Right renal cortex interstitium (tissue), 3 donors: ENCODE results near the gene CHST12. TPM values are rescaled to one million over a fixed set of nuclear protein-coding genes. Genes with fewer than 3 reads are reported as not detected.
"Not testable (repeated sequence)": the region's sequence is repeated elsewhere in the genome, so short reads cannot be mapped to it uniquely, and the experiment has no call there.

Source experiments
- DNase-seq, 3 donors: peaks; one replicate each; pipeline ENCODE4 v3.0.0-alpha.2; 2013; ENCODE audit warnings: low read depth in 3 of 3, low spot score in 2 of 3
- polyA plus RNA-seq, 3 donors: library from polyadenylated mRNA; unstranded; fragments of 120-200 nt; gene quantifications; one replicate each; pipeline ENCODE4 v1.2.1, GENCODE V29; 2013; ENCODE audit not compliant: insufficient read length in 3 of 3

CHST12 gene
- polyA plus RNA-seq, 3 donors = 6.8 to 9.8 (median 8.5) TPM

DNA sequence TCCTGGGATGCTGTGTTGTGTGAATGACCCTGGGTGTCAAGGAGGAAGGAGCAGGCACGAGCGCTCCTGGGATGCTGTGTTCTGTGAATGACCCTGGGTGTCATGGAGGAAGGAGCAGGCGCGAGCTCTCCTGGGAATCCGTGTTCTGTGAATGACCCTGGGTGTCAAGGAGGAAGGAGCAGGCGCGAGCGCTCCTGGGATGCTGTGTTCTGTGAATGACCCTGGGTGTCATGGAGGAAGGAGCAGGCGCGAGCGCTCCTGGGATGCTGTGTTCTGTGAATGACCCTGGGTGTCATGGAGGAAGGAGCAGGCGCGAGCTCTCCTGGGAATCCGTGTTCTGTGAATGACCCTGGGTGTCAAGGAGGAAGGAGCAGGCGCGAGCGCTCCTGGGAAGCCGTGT lies 25.9 kb upstream of the CHST12 start:
- not testable (repeated sequence) for DNase-seq

GRCh38 chr7:2378125-2378524 lies 25.3 kb upstream of the CHST12 start:
- not testable (repeated sequence) for DNase-seq

GRCh38 chr7:2379161-2379560 lies 24.2 kb upstream of the CHST12 start:
- DNase-seq = no peak

DNA sequence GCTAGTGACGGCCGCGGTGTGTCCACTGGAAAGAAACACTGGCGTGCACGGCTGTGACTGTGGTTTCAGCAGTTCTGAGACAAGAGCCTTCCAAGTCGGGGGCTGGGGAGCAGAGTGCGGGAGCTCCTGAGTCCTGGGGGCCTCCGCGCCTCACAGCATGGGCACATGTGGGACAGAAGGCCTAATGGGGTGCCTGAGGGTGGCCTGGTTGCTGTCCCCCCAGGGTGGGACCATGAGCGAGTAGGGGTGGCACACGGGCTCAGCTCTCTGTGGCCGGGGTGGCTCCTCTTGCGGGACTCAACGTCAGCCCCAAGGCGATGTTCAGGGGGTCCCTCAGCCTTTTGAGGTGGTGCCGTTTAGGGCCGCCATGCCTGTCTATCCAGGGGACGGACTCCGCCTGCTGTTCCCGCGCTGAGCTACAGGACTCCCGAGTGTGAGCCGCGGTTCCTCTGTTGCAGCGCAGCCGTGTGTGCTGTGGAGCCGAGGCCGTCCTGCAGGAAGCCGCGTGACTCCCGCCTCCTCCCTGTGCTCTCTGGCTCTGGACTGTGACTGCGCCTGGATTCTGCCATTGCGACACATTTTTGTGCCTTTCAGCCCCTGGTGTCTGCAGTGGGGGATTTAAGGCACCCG lies 23.5 kb upstream of the CHST12 start:
- DNase-seq = no peak

- no peak for DNase-seq
Measured at GRCh38 chr7:2380461-2380860, 22.9 kb upstream of the CHST12 start.

GRCh38 chr7:2381227-2381626 lies 22.2 kb upstream of the CHST12 start:
- DNase-seq = no peak

DNA sequence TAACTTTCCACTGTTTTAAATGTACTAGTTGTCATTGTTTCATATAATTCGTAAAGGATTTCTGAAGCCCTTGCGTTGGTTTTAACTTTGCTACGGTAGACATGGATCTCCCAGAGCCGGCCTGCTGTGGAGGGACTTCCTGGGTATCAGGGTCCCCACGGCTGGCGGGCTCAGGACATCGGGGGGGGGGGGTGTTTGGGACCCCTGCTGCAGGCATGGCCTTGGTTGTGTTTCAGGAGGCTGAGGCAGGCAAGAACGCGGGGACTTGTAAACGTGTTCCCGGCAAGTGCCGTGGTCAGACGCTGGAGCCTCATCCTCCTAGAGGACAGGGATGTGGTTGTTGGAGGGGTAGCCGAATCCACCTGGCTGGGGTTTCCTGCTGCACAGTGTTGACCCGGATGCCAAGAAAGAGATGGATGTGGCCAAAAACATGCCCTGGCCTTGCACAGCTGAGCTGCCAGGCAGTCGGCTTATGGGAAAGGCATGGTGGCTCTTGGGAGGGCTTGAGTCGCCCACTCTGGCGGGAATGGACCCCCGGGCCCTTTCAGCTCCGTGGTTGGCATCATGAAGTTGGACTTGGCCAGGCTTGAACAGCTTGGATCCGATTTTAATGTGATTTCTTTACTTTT lies 21.4 kb upstream of the CHST12 start:
- no peak for DNase-seq

- no peak for DNase-seq
Measured at GRCh38 chr7:2383543-2384274, 19.7 kb upstream of the CHST12 start.

- DNase-seq = no peak
Measured at GRCh38 chr7:2384354-2385243, 18.8 kb upstream of the CHST12 start.

DNA sequence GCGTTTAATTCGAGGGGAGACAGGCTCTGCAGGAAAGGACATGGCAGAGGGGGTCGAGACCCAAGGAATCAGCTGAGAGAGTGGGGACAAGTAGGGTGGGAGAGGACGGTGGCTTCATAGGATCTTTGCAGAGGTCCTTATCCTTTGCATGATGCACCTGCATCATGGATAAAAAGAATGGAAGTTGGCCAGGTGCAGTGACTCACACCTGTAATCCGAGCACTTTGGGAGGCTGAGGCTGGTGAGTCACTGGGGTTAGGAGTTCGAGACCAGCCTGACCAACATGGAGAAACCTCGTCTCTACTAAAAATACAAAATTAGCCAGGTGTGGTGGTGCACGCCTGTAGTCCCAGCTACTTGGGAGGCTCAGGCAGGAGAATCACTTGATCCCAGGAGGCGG lies 17.3 kb upstream of the CHST12 start:
- DNase-seq = not testable (repeated sequence)

GRCh38 chr7:2386964-2387669 lies 16.3 kb upstream of the CHST12 start:
- DNase-seq = no peak

DNA sequence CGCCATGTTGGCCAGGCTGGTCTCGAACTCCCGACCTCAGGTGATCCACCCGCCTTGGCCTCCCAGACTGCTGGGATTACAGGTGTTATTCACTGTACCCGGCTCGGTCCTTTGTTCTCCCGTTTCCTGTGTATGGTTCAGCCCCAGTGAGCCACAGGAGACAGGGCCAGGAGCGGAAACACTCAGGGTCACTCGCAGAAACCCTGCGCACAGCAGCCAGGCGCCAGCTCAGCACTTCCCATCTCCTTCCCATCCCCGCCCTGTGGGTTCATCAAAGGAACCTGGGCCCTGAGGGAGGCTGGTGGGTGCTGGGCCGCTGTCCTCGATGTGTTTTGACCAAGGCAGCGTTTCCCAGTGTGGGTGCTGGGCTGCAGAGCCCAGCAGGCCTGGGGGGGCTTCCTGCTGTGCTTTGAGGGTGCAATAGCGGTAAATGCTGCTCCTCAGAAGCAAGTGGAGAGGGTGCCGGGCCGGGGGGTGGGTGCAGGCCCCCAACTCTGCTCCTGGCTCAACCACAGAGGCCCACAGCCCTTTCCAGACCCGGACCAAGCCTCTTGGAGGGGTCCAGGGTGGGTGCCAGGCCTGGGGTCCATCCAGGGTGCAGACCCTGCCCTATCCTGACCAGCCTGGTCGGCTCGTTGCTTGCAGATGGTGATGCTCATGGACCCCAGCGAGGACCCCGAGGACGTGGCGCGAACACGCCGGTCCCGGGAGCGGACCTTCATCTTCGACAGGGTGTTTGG lies 15.3 kb upstream of the CHST12 start:
- DNase-seq = no peak

- no peak for DNase-seq
Measured at GRCh38 chr7:2388637-2388954, 14.8 kb upstream of the CHST12 start.

DNA sequence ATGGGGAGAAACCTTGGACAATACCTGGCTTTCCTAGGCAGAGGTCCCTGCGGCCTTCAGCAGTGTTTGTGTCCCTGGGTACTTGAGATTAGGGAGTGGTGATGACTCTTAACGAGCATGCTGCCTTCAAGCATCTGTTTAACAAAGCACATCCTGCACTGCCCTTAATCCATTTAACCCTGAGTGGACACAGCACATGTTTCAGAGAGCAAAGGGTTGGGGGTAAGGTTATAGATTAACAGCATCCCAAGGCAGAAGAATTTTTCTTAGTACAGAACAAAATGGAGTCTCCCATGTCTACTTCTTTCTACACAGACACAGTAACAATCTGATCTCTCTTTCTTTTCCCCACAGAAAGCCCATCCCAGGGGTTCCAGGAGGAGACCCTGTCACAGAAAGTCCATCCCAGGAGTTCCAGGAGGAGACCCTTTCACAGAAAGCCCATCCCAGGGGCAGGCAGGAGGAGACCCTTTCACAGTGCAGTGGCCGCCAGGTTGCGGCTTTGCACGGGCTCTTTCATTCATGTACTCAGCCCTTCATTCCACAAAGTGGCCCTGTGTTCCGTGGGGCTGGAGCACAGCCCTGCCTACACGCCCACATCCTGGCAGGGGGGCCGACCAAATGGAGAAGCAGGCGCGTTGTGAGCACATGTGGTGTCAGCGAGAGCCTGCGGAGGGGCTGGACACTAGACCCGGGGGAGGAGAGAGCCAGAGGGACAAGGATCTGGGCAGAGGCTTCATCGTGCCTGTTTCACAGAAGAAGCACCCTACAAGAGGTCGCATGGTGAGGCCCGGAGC lies 13.2 kb upstream of the CHST12 start:
- not testable (repeated sequence) for DNase-seq

GRCh38 chr7:2393706-2394105 lies 9.7 kb upstream of the CHST12 start:
- no peak for DNase-seq

DNA sequence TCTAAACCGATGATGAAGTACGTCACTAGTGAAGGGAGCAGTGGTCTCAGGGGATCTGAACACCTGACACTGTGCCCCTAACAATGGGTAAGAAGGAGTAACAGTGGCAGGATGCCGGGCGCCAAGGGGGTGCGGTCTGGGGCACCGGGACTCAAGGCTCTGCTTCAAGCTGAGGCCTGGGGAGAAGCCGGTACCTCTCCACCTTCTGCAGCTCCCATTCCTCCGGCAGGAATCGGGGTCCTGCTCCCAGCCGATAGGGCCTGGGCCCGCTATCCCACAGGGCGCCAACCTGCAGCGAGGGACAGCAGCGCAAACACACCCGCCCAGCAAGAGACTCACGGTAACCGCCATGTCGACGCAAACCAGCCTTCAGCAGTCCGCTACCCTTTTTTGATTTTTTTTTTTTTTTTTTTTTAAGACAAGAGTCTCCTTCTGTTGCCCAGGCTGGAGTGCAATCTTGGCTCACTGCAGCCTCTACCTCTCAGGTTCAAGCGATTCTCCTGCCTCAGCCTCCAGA lies 8.8 kb upstream of the CHST12 start:
- no peak for DNase-seq

DNA sequence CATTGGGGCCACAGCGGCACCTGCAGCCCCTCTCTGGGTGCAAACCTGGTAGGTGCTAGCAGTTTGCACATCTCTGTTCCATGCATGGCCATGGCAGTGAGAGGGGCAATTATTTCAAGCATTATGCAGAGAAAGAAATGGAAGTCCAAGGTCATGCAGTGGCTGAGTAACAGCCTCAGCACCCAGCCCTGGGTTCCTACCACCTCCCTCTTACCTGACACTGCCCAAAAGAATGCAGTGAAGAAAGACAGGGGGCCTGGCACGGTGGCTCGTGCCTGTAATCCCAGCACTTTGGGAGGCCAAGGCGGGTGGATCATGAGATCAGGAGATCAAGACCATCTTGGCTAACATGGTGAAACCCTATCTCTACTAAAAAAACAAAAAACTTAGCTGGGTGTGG lies 4.9 kb upstream of the CHST12 start:
- DNase-seq = no peak

DNA sequence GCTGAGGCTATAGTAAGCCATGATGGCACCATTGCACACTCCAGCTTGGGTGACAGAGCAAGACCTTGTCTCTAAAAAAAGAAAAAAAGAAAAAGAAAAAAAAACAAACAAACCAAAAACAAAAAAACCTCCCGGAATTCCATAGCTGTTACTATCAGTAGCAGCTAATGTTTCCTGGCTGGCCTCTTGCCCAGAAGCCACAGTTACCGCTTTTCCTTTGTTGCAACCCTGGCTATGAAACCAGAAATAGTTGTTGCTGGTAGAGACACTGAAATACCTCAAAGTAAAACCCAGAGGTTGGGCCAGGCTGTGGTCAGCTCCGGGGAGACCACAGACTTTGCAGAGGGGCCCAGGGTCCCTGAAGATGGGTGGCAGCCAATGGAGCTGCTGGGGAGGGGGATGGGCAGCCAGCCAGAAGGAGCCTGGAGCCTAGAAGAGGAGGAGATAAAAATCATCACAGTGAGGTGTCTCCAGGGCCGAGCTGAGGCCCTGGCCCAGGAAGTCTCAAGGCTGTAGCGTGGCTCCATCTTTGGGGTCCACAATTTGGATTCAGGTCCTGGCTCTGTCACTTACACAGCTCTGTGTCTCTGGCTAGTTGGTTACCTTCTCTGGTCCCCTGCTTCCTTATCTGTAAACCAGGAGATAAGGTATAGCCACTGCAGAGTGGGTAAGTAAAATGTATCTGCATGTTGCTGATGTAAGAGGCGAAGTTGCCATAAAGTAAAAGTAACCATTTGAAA lies 3.4 kb upstream of the CHST12 start:
- peak; percentile 40 to 77 (median 53) for DNase-seq
